Fibroblast of villous mesenchyme (primary cell): ENCODE data around the gene ICE2. TPM values are rescaled to one million over a fixed set of nuclear protein-coding genes. Genes with fewer than 3 reads are reported as not detected.
A peak's percentile ranks its signal among the peaks of the same experiment; 100 is the strongest.

Experiments used
- DNase-seq: peaks from one replicate; pipeline ENCODE4 v3.0.0-alpha.2; 2010; ENCODE audit warnings: low read depth
- H3K4me3 ChIP-seq: 2 replicates; pipeline ENCODE4 v1.5.1; 2011; ENCODE audit warnings: low read depth, mild to moderate bottlenecking, low read length
- total RNA-seq: library from RNA; depleted of rRNA; stranded (reverse); fragments of >200 nt; gene quantifications from 2 replicates; pipeline ENCODE4 v1.2.3, GENCODE V29; 2012
- TF ChIP-seq, protein P1 (sequence below): IDR thresholded peaks from 2 replicates; pipeline ENCODE4 v1.5.1; 2012; ENCODE audit warnings: low read depth, mild to moderate bottlenecking, low read length; ENCODE audit not compliant: insufficient read depth

The ICE2 gene
- total RNA-seq, 1 donor: 31.1 TPM

DNA sequence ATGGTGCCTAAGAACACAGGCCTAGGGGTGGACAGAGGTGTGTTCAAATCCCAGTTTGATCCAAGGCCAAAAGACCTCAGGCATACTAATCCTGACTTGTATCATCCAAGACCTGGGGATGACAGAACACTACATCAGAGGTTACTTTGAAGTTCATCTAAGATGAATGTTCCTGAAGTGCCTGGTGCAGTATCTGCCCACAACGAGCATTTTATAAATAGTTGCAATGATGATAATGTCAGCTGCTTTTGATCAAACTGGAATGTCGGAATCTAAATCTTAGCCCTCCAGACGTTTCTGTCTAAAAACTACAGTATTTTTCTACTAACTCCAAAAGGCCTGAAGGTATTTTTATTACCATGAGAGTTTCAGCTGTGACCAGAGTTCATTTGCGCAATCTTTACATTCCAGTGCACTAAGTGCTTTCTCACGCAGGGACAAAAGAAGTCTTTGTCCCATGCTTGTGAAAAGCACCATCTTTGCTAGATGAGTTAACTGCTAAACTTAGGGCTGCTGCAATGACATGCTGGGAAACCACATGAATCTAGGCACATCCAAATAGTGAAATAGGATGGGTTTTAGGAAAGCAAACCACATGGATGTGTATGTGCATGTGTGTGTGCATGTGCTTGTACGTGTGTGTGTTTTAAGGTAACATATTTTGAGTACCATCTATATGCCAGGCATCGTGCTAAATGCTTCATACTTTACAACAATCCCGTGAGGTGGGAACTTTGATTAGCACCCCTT lies 99.2 kb downstream of the ICE2 start:
- no peak overlapping the region for H3K4me3 ChIP-seq
- TF ChIP-seq, protein P1, sequence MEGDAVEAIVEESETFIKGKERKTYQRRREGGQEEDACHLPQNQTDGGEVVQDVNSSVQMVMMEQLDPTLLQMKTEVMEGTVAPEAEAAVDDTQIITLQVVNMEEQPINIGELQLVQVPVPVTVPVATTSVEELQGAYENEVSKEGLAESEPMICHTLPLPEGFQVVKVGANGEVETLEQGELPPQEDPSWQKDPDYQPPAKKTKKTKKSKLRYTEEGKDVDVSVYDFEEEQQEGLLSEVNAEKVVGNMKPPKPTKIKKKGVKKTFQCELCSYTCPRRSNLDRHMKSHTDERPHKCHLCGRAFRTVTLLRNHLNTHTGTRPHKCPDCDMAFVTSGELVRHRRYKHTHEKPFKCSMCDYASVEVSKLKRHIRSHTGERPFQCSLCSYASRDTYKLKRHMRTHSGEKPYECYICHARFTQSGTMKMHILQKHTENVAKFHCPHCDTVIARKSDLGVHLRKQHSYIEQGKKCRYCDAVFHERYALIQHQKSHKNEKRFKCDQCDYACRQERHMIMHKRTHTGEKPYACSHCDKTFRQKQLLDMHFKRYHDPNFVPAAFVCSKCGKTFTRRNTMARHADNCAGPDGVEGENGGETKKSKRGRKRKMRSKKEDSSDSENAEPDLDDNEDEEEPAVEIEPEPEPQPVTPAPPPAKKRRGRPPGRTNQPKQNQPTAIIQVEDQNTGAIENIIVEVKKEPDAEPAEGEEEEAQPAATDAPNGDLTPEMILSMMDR: no peak
- peak; percentile 97 for DNase-seq

DNA sequence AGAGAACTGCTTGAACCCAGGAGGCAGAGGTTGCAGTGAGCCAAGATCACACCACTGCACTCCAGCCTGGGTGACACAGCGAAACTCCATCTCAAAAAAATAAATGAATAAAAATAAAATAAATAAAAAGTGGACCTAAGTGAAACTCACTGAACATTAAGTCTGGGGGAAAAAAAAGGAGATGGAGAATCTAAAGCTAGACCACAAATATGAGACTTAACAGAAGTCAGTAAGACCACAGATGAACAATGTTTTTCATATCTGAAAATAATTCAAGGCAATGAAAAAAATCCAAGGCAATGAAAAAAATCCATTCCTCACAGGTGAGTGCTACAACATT lies 99.8 kb downstream of the ICE2 start:
- DNase-seq: no peak
- H3K4me3 ChIP-seq: no peak overlapping the region
- TF ChIP-seq, protein P1: no peak

DNA sequence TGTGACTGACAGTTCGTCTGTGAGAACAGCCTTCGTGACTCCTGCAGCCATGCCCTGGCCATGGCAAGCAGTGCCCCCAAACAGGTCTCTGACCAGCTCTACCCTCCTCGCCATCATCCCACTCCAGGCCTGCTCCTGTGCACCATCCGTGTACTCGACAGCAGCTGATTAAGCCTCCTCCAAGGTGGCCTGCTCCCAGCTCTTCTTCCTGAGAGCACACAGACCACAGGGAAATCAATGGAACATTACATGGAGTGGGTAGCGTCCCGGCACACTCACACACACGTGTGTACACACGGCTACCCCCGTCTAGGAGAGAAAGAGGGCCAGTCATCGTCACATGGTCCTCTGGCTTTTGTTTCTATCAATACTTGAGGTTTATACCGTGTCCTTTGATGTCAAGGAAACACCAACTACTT lies 102.3 kb downstream of the ICE2 start:
- TF ChIP-seq, protein P1: no peak
- no peak overlapping the region for H3K4me3 ChIP-seq
- no peak for DNase-seq

DNA sequence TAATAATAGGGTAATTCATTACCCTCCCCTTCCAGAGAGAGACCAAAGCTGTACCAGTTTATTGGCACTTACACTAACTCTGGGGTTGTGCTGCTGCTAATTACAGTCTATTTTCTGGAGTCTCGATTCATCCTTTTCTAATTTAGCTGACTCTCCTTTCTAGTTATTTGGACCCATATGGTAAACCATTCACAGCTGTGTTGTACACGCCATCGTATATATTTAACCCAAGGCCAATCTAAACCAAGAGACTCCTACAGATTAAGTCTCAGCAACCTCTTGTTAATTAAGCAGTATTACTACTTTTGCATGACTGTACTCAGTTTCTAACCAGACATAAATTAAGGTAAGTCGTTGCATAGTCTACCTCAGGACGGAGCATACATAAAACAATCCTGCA lies 103.6 kb downstream of the ICE2 start:
- no peak overlapping the region for H3K4me3 ChIP-seq
- no peak for DNase-seq
- TF ChIP-seq, protein P1: no peak

DNA sequence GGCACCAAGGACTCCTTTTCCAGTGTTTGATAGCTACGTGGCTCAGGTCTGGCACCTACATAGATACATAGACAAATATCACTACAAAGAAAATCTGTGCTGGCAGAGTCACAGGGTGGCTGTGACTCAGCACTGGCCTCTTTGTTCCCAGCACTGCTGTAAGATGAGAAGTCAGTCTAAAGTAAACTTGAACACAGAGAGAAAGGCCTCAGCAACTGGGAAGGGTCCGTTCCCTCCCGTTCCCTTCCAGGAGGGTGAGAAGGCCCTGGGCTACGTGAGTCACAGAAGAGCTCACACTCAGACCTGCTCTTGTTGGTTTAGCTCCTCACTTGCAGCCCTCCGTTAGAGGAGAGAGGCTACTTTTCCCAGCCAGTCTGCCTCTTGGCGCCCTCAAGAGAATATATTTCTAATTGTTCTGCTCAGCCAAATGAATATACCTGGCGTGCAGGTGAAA lies 104.3 kb downstream of the ICE2 start:
- no peak overlapping the region for H3K4me3 ChIP-seq
- TF ChIP-seq, protein P1: no peak
- peak; percentile 92 for DNase-seq

DNA sequence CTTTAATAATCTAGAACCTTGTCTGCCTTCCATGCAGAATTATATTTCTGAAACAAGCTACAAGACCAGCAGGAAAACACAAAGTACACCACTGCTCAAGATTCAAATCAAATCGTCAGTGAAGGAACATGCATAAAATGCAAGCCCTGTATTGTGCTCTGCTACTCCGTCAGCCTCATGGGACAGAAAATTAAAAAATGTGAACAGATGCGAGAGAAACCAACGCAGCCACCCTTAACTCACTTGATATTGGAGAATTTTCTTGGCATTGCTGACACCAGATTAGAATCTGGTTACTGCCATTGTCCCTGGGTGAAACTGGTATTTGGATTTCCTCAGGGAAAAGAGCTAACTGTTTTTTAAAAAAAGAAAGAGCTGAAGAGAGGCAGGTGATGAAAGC lies 104.7 kb downstream of the ICE2 start:
- no peak overlapping the region for H3K4me3 ChIP-seq
- TF ChIP-seq, protein P1: no peak
- no peak for DNase-seq

DNA sequence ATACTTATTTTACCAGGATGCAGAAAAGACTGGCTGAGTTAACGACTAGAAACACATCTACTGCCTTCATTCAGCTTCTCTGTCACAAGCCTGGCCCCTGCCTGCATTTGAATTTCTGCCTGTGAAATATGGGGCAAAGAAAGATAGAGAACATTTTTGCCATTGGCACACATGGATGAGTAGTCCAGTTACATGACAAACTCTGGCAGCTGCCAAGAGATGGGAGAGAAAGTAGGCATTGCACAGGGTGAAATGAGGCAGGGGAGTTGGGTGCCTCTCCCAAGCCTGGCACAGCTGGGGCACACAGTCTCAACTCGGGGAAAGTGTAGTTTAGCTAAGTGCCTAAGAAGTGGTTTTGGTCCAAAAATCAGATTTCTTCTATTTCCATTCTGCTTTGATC lies 105.2 kb downstream of the ICE2 start:
- TF ChIP-seq, protein P1: no peak
- no peak overlapping the region for H3K4me3 ChIP-seq
- DNase-seq: no peak
